Measurements from ENCODE around the gene SLC39A2.
A peak's percentile ranks its signal among the peaks of the same experiment; 100 is the strongest.
"Not testable (repeated sequence)": the region's sequence is repeated elsewhere in the genome, so short reads cannot be mapped to it uniquely, and the experiment has no call there.

SLC39A2 gene, protein sequence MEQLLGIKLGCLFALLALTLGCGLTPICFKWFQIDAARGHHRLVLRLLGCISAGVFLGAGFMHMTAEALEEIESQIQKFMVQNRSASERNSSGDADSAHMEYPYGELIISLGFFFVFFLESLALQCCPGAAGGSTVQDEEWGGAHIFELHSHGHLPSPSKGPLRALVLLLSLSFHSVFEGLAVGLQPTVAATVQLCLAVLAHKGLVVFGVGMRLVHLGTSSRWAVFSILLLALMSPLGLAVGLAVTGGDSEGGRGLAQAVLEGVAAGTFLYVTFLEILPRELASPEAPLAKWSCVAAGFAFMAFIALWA

DNA sequence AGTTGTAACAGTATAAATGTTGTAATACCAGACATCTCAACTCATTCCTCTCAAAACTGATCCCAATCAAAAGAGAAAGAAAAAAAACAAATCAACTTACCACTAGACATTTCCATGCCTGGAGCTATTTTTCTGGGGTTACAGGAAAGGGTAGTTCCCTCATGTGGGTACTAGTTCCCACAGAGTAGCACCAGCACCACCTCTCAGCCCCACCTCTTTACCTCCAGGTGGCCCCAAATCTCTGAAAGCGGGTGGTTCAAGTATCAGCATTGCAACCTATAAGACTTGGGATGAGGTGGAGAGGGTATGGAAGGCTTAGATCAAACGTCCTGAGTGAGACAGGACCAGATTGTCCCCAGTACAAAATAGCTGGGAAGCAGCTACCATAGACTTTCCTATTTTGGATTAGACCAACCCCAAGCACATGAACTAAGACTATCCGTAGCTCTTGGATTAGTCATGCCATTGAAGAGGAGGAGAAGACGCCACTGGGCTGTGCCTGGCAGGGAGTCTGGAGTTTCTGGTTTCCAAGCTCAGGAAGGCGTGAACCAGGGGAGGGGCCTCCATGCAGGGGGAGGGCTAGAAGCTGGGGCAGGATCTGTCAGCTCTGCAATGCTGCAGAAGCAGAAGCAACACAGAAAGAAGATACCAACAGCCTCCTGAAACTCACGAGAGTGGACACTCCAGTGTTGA is at the start of gene SLC39A2:
SLC39A2 (plus strand) TSS at position 620 of the 693 bp plus-strand sequence. CDS start 154 bp downstream, outside the sequence.
- DNase-seq (ENCODE audit: low spot score) = no peak

DNA sequence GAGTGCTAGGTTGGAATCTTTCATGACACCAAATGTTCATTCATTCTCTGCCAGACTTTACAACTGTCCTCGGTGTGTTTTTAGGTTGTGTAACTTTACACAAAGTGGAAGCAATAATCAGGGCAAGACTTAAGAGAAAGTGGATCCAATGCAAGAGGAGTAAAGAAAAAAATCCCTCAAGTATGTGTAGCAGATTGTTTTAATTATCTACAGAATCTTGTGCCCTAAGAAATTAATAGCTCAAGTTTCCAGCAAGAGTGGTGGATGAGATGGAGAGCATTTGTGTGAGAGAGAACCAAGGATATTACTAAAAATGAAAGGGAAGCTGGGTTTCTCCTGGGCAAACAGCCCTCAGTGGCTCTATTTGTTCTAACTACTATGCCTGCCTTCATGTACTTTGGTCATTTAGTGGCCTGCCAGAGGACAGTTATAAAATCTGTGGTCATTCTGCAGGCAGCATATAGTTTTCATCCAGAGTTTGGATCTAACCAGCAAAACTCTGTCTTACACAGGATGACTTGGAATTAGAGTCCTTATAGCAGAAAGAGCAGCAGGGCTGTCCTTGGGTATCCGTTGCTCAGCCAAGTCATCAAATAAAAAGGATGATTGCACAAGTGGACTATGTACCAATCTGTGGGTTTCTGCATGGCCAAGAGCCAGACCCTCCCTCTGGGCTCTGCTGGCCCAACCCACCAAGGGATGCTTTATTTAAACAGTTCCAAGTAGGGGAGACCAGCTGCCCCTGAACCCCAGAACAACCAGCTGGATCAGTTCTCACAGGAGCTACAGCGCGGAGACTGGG is 44.2 kb upstream of the SLC39A2 start, which contains the start of gene RNASE2:
RNASE2 (plus strand) TSS at position 752 of the 802 bp plus-strand sequence. CDS start 285 bp downstream, outside the sequence.
- not testable (repeated sequence) for DNase-seq (ENCODE audit: low spot score)

DNA sequence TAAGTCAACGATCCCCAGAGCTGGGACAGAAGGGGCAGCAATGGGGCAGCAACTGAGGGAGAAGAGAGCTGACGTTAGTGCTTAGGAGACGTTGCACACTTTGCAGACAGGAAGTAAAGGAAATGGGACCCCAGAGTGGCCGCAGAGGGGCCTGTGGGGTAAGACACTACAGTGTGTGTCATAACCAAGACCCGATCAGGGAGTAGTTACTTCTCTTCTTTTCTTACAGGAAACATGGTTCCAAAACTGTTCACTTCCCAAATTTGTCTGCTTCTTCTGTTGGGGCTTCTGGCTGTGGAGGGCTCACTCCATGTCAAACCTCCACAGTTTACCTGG is 43.6 kb upstream of the SLC39A2 start:
- not testable (repeated sequence) for DNase-seq (ENCODE audit: low spot score)

DNA sequence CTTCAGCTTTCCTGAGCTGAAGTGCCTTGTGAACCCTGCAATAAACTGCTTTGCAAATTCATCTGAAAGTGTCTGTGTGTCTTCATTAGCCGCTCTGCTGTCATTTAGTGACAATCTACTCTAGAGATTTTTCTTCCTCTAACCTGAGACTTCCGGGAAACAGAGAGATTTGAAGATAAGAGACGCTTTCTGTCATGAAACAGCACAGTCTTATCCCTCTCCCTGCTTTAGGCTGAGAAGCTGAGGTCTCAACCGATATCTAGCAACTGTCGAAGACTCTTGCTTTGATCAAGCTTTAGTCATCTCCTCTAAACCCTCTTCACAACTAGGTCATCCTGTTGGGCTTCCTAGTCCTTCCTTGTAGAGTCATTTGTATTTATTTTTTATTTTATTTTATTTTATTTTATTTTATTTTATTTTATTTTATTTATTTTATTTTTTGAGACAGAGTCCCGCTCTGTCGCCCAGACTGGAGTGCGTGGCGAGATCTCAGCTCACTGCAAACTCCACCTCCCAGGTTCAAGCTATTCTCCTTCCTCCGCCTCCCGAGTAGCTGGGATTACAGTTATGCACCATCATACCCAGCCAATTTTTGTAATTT is 42.6 kb upstream of the SLC39A2 start:
- DNase-seq (ENCODE audit: low spot score) = no peak

DNA sequence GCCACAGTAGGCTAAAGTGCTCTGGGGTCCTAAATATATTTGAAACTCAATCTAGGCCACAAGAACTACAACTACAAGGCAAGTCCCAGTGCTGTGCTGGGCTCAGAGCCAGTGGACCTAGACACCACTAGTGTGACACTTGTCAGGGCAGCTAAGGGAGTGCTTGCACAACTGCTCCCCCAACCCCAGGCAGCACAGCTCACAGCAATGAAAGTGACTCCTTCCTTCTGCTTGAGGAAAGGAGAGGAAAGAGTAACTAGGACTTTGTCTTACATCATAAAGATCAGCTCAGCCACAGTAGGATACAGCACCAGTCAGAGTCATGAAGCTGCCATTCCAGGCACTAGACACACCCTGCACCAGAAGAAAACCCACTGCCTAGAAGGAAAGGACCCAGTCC is 40.1 kb upstream of the SLC39A2 start:
- DNase-seq (ENCODE audit: low spot score) = not testable (repeated sequence)

DNA sequence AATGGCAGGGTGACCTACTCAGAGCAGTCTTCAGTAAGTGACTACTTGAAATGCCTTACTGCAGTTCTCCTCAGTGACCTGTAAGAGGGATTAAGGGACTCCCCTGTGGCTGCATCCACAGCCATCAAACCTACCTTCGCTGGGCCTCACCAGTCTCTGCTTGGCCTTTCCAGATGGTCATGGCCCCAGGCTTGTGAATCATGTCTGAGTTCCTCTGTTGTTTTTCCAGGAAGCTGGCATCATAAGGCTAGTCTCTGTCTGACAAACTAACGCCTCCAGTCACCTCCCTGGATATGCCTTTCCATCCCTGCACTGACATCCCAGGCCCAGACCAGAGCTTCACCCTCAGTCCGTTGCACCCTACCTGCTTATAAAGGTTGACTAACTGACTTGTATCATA is 29.8 kb upstream of the SLC39A2 start:
- no peak for DNase-seq (ENCODE audit: low spot score)

DNA sequence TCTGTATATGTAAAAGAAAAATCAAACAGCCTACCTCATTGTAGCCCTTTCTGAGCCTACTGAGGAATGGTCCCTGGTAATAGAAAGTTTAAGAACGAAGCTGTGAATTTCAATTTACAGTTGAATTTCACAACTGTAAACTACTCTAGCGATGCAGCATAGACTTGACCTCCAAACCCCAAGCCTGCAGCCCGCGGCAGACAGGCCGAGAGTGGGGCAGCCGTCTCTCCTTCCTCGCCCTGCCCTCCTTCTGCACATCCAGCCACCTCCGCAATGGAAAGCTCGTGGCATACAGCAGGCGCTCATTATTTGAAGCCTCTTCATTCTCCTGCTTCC is 28.5 kb upstream of the SLC39A2 start:
- no peak for DNase-seq (ENCODE audit: low spot score)

DNA sequence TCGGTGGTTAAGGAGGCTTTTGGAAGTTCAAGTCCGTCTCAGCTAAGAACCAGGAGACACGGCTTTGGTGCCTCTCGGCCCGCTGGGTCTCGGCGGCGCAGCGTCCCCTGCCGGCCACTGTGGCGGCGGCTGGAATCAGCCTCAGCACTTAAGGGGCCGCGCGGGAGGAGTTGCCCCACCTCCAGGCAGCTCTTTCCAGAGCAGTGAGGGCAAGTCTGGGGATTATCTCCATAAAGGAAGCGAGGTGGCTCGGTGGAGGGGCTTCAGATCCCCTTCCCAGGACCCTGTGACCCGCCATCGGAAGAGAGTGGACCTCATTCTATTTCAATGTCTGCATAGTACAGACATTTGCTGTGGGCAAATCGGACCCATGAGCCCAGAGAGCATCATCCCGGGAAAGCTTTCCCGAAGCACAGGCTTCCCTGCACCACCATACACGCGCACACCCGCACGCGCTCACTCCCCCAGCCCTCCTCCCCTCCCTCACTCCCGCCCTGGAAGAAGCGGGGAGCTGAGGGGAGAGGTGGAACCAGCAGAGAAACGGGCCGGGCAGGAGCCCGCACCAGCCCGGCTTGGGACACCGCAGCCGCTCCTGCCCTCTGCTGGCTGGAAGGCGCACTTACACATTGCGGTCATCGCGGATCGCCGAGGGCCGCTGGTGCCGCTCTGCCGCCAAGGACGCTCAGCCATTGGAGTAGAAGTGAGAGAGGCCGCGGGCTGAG is 27.9 kb upstream of the SLC39A2 start:
- DNase-seq (ENCODE audit: low spot score) = peak; percentile 87

DNA sequence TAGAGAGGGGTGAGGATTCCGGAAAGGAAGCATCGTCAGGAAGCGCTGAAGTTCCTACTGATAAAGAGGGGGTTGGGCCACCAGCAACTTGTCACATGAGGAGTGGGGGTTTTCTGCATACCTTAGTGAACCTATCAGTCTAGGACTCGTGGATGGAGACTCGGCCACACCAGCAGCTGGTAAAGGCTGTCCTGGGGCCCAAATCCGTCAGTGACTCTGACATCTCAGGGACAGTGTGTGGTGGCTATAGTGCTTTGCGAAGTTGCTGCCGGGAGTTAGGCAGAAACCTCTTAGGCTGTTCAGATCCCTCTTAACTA is 27.4 kb upstream of the SLC39A2 start:
- DNase-seq (ENCODE audit: low spot score) = no peak

DNA sequence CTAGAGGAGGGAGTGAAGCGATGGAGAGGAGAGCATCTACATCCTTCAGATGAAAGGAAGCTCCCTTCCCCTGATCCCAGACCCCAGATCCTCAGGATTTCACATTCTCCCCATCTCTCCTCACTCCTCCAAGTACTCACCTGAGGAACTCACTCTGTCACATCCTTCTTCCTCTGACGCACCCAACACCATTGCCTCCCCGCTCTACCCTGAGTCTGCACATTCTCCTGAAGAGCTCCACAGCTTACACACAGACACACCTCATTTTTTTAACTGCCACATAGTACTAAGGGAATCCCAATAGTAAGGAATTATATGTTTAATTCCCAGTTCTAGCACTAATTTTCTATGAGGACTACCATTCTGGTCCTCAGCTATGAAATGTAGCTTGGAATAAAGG is 25.6 kb upstream of the SLC39A2 start:
- no peak for DNase-seq (ENCODE audit: low spot score)

DNA sequence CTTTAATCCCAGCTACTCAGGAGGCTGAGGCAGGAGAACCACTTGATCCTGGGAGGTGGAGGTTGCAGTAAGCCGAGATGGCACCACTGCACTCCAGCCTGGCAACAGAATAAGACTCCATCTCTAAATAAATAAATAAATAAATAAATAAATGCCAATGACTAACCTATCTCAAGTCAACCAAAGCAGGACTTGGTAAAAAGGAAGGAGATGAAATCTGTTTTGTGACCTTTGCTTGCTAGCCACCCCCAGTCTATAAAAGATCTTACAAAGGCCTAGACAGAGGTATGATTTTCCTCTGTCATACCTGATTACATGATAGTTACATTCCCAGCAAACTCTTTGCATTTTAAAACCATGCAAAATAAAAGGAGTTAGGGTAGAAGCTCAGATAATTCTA is 22.8 kb upstream of the SLC39A2 start:
- DNase-seq (ENCODE audit: low spot score) = peak; percentile 43

DNA sequence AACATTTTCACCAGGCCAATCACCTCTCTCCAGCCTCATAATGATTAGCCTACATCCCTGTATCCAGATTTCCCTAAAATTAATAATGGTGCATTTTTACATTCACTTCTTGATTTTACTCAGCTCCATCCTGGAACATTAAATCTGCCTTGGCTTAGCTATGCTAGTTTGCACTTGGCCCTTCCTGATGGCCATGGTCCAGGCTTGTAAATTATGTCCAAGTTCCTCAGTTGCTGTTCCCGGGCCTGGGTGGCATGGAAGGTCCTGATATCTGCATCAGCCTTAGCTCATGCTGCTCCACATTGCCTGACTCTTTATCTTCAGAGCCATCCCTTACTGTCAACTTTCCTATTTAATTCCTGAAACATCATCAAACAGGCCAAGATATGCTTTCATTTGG is 20.4 kb upstream of the SLC39A2 start:
- DNase-seq (ENCODE audit: low spot score) = no peak

DNA sequence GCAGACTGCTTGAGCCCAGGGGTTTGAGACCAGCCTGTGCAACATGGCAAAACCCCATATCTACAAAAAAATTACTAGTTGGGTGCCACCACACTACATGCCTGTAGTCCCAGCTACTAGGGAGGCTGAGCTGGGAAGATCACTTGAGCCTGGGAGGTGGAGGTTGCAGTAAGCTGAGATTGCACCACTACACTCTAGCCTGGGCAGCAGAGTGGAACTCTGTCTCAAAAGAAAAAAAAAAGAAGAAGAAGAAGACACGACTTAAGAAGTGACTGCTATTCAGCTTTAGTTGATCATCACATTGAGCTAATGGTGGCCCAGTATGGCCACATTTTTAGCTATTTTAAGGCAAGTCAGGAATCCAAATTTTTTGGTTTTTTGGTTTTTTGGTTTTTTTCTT is 18.2 kb upstream of the SLC39A2 start:
- DNase-seq (ENCODE audit: low spot score) = no peak

DNA sequence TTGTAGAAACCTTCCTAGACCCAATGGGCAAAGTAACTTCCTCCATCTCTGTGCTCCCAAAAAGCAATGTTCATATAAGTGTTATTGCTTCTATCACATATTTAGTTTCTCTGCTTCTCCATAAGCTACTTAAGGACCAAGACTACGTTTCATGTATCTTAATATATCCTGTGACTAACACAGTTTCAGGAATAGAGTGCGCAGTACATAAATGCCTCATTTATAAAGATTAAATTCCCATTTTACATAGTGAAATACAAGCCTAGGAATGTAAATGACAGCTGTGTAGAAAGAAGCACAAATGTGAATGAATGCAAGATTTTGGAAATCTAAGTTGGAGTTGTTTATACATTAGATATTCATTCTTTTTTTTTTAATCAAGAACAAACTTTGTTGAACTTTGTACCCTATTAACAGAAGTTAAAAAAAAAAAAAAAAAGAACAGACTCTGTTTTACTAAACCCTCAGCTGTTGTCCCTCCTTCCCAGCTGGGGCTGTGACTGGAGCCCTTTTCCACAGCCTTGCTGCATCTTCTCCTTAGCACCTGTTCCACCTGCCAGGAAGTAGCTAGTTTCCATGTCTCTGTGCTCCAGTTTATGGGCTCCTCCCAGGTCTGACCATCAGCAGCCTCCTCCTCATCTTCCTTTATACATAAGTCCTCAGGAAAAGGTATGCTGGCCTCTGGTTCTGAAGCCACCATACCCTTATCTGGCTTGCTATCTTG is 16.3 kb upstream of the SLC39A2 start:
- no peak for DNase-seq (ENCODE audit: low spot score)

DNA sequence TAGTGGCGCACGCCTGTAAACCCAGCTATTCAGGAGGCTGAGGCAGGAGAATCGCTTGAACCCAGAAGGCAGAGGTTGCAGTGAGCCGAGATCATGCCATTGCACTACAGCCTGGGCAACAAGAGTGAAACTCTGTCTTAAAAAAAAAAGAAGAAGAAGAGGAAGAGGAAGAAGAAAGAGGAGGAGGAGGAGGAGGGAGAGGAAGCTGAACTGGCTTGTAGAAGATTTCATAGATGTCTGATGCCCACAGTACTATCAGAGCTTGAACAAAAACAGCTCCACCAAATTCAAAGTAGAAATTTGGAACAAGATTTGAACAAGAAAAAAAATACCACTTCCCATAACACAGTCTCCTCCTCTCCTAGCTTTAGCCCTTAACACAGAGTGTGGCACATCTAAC is 13.4 kb upstream of the SLC39A2 start:
- not testable (repeated sequence) for DNase-seq (ENCODE audit: low spot score)

DNA sequence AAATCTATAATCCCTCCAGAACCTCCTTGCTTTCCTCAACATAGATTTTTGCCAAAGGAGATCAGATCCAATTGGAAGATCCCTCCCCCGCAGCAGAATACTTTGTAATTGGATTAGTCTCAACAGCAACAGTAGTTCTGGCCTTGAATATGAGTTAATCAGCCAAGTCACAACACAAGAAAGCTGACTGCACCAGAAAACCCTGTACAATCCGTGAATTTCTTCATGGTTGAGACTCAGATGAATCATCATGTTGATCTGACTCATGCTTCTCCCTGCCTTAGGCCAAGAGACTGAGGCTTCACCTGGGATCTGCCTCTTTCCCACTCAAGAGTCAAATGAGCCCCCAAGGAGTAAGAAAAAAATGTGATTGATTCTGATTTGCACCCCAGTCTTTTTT is 12.3 kb upstream of the SLC39A2 start:
- peak; percentile 82 for DNase-seq (ENCODE audit: low spot score)

DNA sequence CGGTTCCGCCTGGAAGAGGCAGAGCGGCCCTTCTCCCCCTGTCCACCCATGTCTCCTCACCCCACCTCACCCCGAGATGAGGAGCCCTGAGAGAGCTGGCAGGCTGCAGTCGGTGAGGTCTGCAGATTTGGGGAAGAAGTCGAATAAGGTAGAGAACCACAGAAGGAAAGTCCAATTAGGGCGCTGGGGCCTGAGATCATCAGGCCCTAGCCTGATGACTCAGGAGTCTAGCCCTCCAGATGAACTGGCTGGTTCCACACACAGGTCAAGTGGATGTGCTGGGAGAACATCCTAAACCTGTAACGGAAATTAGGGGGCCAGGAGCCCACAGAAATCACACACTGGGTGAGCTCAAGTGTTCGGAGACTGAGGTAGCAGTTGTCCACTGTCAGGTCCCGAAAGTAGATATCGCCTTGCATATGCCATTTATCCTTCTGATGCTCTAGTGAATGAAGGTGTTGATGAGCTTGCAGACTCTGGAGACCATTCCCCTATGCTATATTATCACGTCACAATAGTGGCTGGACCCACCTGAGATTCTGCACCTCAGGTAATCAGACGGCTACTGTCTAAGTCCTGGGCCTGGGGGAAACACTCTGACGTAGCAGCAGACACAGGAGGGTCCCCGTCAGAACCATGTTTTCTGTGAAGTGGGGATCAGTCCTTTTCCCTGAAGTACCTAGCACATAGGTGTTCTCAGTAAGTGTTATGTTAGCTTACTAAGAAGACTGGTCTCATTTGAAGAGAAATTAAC is 10.2 kb upstream of the SLC39A2 start:
- DNase-seq (ENCODE audit: low spot score) = no peak

DNA sequence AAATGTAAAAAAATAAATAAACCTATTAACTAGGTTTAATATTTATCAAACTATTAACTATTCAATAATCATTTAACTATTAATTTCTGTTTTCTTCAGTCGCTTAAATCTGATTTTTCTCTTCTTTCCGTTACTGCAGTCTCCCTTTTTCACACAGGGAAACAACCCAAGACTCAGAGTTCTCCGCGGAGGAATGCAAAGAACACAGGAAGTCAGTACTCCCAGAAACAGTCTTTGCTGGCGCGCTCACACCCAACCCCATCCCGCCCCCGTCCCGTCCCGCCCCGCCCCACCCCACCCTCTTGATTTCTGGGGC is 9.7 kb upstream of the SLC39A2 start:
- no peak for DNase-seq (ENCODE audit: low spot score)

DNA sequence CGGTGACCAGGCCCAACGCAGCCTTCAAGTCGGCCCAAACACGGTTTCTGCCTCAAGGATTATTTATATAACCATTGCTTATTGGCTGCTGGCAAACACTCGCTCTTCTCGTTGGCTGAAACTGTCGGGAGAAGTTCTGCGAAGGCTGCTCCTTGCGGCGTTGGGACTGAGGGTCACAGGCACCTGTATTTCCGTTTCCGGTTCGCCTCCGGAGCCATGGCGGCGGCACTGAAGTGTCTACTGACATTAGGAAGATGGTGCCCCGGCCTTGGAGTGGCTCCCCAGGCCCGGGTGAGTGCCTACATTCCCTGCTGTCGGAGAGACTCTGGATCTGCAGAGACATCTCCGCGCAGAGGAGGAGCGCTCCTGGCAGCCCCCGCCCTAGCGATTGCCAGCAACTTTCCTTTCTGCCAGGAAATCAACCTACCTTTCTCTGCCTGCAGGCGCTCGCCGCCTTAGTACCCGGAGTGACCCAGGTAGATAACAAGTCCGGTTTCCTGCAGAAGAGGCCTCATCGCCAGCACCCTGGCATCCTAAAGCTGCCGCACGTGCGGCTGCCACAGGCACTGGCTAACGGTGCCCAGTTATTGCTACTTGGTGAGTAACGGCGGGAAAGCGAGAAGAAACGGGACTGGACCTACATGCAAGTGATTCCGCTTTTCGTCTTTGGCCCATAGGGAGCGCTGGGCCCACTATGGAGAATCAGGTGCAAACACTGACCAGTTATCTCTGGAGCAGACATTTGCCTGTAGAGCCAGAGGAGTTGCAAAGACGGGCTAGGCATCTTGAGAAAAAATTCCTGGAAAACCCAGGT is 9.1 kb upstream of the SLC39A2 start, which contains the start of gene METTL17:
METTL17 (plus strand) TSS at position 194 of the 814 bp plus-strand sequence; CDS start at position 217, 23 bp downstream.
- DNase-seq (ENCODE audit: low spot score) = peak; percentile 95

DNA sequence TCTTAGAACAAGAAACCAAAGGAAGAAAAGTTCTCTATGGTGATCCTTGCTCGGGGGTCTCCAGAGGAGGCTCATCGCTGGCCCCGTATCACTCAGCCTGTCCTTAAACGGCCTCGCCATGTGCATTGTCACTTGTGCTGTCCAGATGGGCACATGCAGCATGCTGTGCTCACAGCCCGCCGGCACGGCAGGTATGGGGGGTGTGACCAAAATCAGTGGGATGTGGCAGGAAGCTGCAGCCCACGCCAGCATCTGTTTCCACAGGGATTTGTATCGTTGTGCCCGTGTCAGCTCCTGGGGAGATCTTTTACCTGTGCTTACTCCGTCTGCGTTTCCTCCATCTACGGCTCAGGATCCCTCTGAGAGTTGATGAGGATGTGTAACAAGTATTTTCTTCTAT is 2.6 kb upstream of the SLC39A2 start:
- DNase-seq (ENCODE audit: low spot score) = no peak
